Measurements from ENCODE around the gene NFIX. TPM values are rescaled to one million over a fixed set of nuclear protein-coding genes. Genes with fewer than 3 reads are reported as not detected.

Gene NFIX
- total RNA-seq, 1 donor from 2014 or later: 2.6 TPM

- ChIA-PET POLR2A (interaction anchor here (0.6 to 4.5 kb wide), 18 partner anchors 9 to 305 kb away, joined by 3 to 125 read pairs (median 10); partner anchors contain the start of genes CALR, FARSA, IER2 and LYL1), CTCF (interaction anchor here (0.7 to 5.0 kb wide), 8 partner anchors 10 to 130 kb away, joined by 3 to 106 read pairs (median 24); no protein-coding TSS in a partner anchor)
- intact Hi-C loops (cut with micrococcal nuclease): loop anchor here (2.0 kb wide), 1 partner anchor 205 kb away; the partner anchor contains the start of gene GCDH
- TF ChIP-seq, protein P1, sequence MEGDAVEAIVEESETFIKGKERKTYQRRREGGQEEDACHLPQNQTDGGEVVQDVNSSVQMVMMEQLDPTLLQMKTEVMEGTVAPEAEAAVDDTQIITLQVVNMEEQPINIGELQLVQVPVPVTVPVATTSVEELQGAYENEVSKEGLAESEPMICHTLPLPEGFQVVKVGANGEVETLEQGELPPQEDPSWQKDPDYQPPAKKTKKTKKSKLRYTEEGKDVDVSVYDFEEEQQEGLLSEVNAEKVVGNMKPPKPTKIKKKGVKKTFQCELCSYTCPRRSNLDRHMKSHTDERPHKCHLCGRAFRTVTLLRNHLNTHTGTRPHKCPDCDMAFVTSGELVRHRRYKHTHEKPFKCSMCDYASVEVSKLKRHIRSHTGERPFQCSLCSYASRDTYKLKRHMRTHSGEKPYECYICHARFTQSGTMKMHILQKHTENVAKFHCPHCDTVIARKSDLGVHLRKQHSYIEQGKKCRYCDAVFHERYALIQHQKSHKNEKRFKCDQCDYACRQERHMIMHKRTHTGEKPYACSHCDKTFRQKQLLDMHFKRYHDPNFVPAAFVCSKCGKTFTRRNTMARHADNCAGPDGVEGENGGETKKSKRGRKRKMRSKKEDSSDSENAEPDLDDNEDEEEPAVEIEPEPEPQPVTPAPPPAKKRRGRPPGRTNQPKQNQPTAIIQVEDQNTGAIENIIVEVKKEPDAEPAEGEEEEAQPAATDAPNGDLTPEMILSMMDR (IDR thresholded peaks at IDR 0.05): no peak
- Mint-ChIP-seq H3K27me3 (no peaks in the 10 kb centered on the region), H3K27ac (peak overlapping the region; percentile 95), H3K36me3 (ENCODE audit: low read depth) (peaks cover 14% of the 10 kb centered on the region), H3K4me3 (peak overlapping the region; percentile 89), H3K4me1 (peaks cover 51% of the 10 kb centered on the region), H3K9me3 (no peaks in the 10 kb centered on the region)
- DNase-seq (peak; percentile 58), ATAC-seq (ENCODE audit: low read depth) (peak; percentile 14)
Measured at GRCh38 chr19:13095393-13095784, 100.1 kb downstream of the NFIX start.

DNA sequence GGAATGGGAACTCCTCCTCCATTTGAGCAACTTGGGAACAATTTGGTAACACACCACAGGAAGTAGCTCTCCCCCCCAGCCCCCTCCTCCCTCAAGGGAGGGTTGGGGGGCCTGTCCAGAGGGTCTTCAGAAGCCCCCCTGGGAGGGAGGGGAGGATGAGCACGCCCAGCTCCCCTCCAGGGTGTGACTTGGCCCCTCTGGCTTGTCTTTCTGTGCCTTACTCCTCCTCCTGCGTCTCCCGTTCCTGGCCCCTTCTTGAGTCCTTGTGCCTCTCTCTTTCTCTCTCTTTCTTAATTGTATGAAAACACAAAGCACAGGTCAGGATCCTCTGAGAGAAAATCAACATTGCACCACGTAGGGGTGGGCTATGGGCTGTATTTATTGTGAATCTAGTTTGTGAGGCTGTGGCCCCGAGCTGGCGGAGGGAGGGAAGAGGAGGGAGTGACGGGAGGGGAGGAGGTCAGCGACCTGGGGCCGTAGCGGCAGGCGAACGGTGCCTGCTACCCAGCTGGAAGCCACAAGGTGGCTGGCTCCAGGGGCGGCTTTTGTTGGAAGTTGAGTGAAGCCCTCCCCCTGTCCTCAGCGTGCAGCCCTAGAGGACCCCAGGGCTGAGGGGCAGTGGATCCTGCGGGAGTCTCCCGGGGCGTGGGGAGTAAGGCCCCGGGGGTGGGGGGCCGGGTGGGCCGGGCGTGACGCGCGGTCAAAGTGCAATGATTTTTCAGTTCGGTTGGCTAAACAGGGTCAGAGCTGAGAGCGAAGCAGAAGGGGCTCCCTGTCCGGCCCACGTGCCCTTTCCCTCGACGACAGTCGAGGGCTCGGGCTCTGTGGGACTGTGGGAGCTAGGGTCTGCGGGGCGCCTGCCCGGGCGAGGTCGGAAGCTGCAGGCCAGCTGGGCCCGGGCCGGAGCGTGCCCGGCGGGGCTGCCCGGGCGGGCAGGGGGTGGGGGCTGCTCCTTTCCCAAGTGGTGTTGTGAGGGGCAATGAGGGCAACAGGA lies 101.0 kb downstream of the NFIX start:
- no peaks in the 10 kb centered on the region for H3K27me3 Mint-ChIP-seq
- peaks cover 16% of the 10 kb centered on the region for H3K36me3 Mint-ChIP-seq (ENCODE audit: low read depth)
- H3K4me1 Mint-ChIP-seq: peaks cover 58% of the 10 kb centered on the region
- no peaks in the 10 kb centered on the region for H3K9me3 Mint-ChIP-seq
- H3K27ac Mint-ChIP-seq: peak overlapping the region; percentile 95
- H3K4me3 Mint-ChIP-seq: peak overlapping the region; percentile 89
- ChIA-PET CTCF (interaction anchor here (0.7 to 5.0 kb wide), 7 partner anchors 9 to 131 kb away, joined by 3 to 106 read pairs (median 27); no protein-coding TSS in a partner anchor), POLR2A (interaction anchor here (0.6 to 4.5 kb wide), 28 partner anchors 9 to 1498 kb away, joined by 3 to 125 read pairs (median 6); partner anchors contain the start of genes CALR, FARSA, IER2 and LYL1)
- intact Hi-C loops (cut with micrococcal nuclease): loop anchor here (2.0 kb wide), 1 partner anchor 205 kb away; the partner anchor contains the start of gene GCDH
- DNase-seq (peak; percentile 41), ATAC-seq (ENCODE audit: low read depth) (peak; percentile 5)
- TF ChIP-seq, protein P1 (IDR thresholded peaks at IDR 0.05): no peak

- intact Hi-C loops (cut with micrococcal nuclease): no loop called here
- Mint-ChIP-seq H3K27ac (peak overlapping the region; percentile 95), H3K27me3 (no peaks in the 10 kb centered on the region), H3K4me3 (peak overlapping the region; percentile 88), H3K9me3 (no peaks in the 10 kb centered on the region), H3K4me1 (peaks cover 66% of the 10 kb centered on the region), H3K36me3 (ENCODE audit: low read depth) (peaks cover 21% of the 10 kb centered on the region)
- CTCF ChIA-PET: interaction anchor here (3.9 to 5.0 kb wide), 3 partner anchors 8 to 119 kb away, joined by 27 to 106 read pairs (median 47); no protein-coding TSS in a partner anchor
- ATAC-seq (ENCODE audit: low read depth) (no peak), DNase-seq (no peak)
- TF ChIP-seq, protein P1 (IDR thresholded peaks at IDR 0.05): no peak
- POLR2A ChIA-PET: interaction anchor here (0.6 to 4.5 kb wide), 19 partner anchors 8 to 1499 kb away, joined by 3 to 125 read pairs (median 5); partner anchors contain the start of genes CALR, LYL1 and NACC1
Measured at GRCh38 chr19:13097033-13097462, 101.8 kb downstream of the NFIX start.

- Mint-ChIP-seq H3K27me3 (no peaks in the 10 kb centered on the region), H3K9me3 (no peaks in the 10 kb centered on the region), H3K27ac (peak overlapping the region; percentile 95), H3K36me3 (ENCODE audit: low read depth) (peaks cover 21% of the 10 kb centered on the region), H3K4me1 (peaks cover 68% of the 10 kb centered on the region), H3K4me3 (peak overlapping the region; percentile 88)
- POLR2A ChIA-PET: interaction anchor here (0.6 to 8.8 kb wide), 16 partner anchors 7 to 1479 kb away, joined by 3 to 158 read pairs (median 6); partner anchors contain the start of genes LYL1, NACC1 and TRMT1
- ATAC-seq (ENCODE audit: low read depth): peak; percentile 12
- CTCF ChIA-PET: no interaction called here
- TF ChIP-seq, protein P1 (IDR thresholded peaks at IDR 0.05): no peak
- intact Hi-C loops (cut with micrococcal nuclease): loop anchor here (1.0 kb wide), 2 partner anchors 59 to 84 kb away; no protein-coding TSS in a partner anchor
- peak; percentile 61 for DNase-seq
Measured at GRCh38 chr19:13097463-13098258, 102.4 kb downstream of the NFIX start.

All from activated B cell treated with CpG ODN at 0.5 μM for 24 hours (primary cell).